ENCODE measurements around the gene STOX1.
"Not testable (repeated sequence)": the region's sequence is repeated elsewhere in the genome, so short reads cannot be mapped to it uniquely, and the experiment has no call there.

Gene STOX1

DNA sequence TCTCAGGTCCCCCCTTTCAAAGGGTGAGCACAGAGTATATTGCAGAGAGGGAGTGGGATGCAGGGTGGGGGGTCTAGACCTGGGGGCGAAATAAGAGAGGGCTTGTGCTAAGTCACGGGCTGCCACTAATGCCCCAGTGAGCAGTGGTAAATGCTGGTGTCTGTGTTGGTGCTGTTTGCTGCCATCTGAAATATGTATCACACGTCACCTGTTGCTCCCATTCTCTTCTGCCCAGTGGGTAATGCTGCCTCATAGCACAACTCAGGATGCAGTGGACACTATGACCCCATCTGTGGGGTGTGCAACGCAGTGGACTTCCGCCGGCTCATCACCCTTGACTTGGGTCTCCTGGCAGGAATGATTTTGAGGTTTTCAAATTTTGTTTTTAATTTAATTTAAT lies 2.6 kb downstream of the STOX1 start:
- Histone ChIP-seq H3K27ac (no peak overlapping the region), H3K4me3 (no peak overlapping the region)
- TF ChIP-seq, protein P1, sequence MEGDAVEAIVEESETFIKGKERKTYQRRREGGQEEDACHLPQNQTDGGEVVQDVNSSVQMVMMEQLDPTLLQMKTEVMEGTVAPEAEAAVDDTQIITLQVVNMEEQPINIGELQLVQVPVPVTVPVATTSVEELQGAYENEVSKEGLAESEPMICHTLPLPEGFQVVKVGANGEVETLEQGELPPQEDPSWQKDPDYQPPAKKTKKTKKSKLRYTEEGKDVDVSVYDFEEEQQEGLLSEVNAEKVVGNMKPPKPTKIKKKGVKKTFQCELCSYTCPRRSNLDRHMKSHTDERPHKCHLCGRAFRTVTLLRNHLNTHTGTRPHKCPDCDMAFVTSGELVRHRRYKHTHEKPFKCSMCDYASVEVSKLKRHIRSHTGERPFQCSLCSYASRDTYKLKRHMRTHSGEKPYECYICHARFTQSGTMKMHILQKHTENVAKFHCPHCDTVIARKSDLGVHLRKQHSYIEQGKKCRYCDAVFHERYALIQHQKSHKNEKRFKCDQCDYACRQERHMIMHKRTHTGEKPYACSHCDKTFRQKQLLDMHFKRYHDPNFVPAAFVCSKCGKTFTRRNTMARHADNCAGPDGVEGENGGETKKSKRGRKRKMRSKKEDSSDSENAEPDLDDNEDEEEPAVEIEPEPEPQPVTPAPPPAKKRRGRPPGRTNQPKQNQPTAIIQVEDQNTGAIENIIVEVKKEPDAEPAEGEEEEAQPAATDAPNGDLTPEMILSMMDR (IDR thresholded peaks at IDR 0.05): no peak
- DNase-seq (ENCODE audit: low spot score): no peak

DNA sequence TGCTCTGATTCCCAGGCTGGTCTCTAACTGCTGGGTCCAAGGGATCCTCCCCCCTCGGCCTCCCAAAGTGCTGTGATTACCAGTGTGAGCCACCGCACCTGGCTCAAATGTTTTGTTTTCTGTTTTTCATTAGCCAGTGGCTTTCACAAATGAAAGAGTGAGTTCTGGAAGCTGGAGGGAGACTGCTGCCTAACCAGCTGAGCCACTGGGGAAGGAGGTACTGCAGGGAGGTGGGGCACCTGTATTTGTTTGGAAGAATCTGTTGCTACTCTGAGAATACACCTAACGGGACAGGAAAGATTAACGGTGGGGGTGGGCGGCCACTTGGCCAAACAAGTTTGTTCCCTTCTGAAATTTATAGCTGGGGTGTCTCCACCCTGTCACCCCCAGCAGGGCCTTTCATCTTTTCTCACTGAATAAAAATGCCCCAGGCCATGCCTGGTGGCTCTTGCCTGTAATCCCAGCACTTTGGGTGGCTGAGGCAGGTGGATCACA lies 4.7 kb downstream of the STOX1 start:
- Histone ChIP-seq H3K4me3 (no peak overlapping the region), H3K27ac (no peak overlapping the region)
- TF ChIP-seq, protein P1 (IDR thresholded peaks at IDR 0.05): no peak
- no peak for DNase-seq (ENCODE audit: low spot score)

DNA sequence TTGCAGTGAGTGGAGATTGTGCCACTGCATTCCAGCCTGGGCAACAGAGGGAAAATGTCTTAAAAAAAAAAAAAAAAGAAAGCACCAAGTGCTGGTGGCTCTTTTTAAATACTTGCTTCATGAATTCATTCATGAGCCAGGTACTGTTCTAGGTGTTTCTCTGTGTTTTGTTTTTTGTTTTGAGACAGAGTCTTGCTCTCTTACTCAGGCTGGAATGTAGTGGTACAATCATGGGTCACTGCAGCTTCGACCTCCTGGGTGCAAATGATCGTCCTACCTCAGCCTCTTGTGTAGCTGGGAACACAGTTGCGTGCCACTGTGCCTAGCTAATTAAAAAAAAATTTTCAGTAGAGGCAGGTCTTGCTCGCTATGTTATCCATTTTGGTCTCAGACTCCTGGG lies 5.3 kb downstream of the STOX1 start:
- no peak overlapping the region for H3K4me3 ChIP-seq
- no peak for DNase-seq (ENCODE audit: low spot score)
- H3K27ac ChIP-seq: no peak overlapping the region
- TF ChIP-seq, protein P1 (IDR thresholded peaks at IDR 0.05): no peak

DNA sequence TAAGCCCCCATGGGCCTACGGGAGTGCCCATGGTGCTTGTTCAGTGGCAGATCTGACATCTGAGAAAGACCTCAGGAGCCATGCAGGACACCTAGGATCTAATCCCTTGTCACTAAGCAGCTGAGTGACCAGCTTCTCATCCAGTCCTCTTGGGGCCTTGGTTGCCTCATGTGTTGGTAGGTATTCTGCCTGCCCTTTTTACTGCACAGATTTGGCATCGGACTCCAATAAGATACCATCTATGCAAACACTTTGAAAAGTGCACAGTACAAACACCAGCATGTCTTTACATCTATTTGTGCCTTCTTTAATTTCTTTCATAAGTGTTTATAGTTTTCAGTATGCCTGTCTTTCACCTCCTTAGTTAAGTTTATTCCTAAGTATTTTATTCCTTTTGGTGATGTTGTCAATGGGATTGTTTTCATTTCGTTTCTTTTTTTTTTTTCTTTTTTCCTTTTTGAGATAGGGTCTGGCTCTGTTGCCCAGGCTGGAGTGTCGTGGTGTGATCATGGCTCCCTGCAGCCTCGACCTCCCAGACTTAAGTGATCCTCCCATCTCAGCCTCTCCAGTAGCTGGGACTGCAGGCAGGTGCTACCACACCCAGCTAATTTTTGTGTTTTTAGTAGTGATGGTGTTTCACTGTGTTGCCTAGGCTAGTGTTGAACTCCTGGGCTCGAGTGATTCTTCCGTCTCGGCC lies 10.4 kb downstream of the STOX1 start:
- H3K27ac ChIP-seq: no peak overlapping the region
- TF ChIP-seq, protein P1 (IDR thresholded peaks at IDR 0.05): no peak

DNA sequence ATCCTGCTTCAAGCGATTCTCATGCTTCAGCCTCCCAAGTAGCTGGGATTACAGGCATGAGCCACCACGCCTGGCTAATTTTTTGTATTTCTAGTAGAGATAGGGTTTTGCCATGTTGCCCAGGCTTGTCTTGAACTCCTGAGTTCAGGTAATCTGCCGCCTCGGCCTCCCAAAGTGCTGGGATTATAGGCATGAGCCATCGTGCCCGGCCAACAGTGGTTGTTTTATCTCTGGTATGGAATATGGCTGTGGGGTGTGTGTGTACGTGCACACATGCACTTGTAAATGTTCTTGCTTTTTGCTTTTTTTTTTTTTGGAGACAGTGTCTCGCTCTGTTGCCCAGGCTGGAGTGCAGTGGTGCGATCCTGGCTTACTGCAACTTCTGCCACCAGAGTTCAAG lies 13.3 kb downstream of the STOX1 start:
- DNase-seq (ENCODE audit: low spot score); H3K27ac ChIP-seq: not testable (repeated sequence)

More for the DNA sequence above, 10.4 kb downstream of the STOX1 start:
- H3K4me3 ChIP-seq: no peak overlapping the region
- DNase-seq (ENCODE audit: low spot score): no peak

DNA sequence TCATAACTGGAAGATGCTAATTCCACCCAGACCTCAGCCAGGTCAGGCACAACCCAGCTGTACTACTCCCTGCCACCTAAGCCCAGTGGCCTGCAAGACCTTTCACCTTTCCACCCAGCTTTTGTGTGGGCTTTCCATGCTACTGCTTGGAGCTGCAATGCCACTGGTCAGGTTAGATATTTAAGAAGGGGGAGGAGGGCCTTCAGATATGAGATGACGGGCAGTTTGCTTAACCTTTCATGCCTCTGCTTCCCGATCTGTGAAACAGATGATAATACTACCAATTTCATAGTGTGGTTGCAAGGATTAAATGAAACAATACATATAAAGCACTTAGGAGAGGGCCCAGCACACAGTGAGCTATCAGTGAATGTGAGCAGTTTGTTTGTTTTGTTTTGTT lies 20.9 kb downstream of the STOX1 start:
- no peak overlapping the region for H3K4me3 ChIP-seq
- no peak overlapping the region for H3K27ac ChIP-seq
- TF ChIP-seq, protein P1 (IDR thresholded peaks at IDR 0.05): no peak
- no peak for DNase-seq (ENCODE audit: low spot score)

More for the DNA sequence above, 13.3 kb downstream of the STOX1 start:
- H3K4me3 ChIP-seq: not testable (repeated sequence)

DNA sequence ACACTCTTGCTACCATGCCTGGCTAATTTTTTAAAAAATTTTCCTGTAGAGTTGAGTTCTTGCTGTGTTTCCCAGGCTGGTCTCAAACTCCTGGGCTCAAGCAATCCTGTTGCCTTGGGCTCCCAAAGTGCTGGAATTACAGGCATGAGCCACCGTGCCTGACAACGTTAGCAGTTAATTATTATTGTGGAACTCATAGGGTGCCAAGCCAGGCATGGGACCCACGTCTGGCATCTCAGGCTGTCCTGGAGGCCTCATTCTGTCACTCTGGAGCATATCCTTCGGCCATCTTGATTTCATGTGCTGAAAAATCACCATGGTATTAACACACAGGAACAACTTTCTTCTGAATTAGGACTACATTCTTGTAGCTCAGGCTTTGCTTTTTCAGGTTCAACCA lies 21.5 kb downstream of the STOX1 start:
- TF ChIP-seq, protein P1 (IDR thresholded peaks at IDR 0.05): no peak
- DNase-seq (ENCODE audit: low spot score): no peak
- H3K4me3 ChIP-seq: no peak overlapping the region
- H3K27ac ChIP-seq: no peak overlapping the region
